Activated CD4-positive, alpha-beta memory T cell treated with anti-CD3 and anti-CD28 coated beads, Interleukin-2, amount 10 ng/mL, durations not matched to agents 7 days and 5 days (primary cell): ENCODE measurements around the gene CLEC16A. TPM values are rescaled to one million over a fixed set of nuclear protein-coding genes. Genes with fewer than 3 reads are reported as not detected.
A peak's percentile ranks its signal among the peaks of the same experiment; 100 is the strongest.

Experiments
- CTCF ChIA-PET: fragments of 350-600 bp; sonication (Branson Sonifier 250); formaldehyde crosslinking; loops from one replicate; lab custom pipeline; 2021; ENCODE audit warnings: antibody characterized with exemption, inconsistent platforms; lab: Charles Lee
- POLR2A ChIA-PET: fragments of 350-600 bp; sonication (Branson Sonifier 250); formaldehyde crosslinking; loops from one replicate; lab custom pipeline; 2021; ENCODE audit warnings: antibody characterized with exemption; lab: Charles Lee
- DNase-seq: peaks from one replicate; pipeline ENCODE4 v3.0.0-alpha.2; 2020
- H3K27ac Mint-ChIP-seq: one replicate; pipeline ENCODE4 v1.8.0; 2021; ENCODE audit warnings: mild to moderate bottlenecking, mixed read lengths
- H3K27me3 Mint-ChIP-seq: one replicate; pipeline ENCODE4 v1.8.0; 2021; ENCODE audit warnings: mixed read lengths
- H3K36me3 Mint-ChIP-seq: one replicate; pipeline ENCODE4 v1.8.0; 2021; ENCODE audit warnings: low read depth, mixed read lengths
- H3K4me1 Mint-ChIP-seq: one replicate; pipeline ENCODE4 v1.8.0; 2021; ENCODE audit warnings: mixed read lengths
- H3K4me3 Mint-ChIP-seq: one replicate; pipeline ENCODE4 v1.8.0; 2021; ENCODE audit warnings: mild to moderate bottlenecking, mixed read lengths
- H3K9me3 Mint-ChIP-seq: one replicate; pipeline ENCODE4 v1.8.0; 2021; ENCODE audit warnings: mixed read lengths
- total RNA-seq, 2 experiments: library from RNA; stranded (reverse); gene quantifications; one replicate each; pipeline ENCODE4 v1.2.3, GENCODE V29; 2021

CLEC16A gene
- total RNA-seq: 10 to 100 TPM; 30.3 to 32.4 TPM

DNA sequence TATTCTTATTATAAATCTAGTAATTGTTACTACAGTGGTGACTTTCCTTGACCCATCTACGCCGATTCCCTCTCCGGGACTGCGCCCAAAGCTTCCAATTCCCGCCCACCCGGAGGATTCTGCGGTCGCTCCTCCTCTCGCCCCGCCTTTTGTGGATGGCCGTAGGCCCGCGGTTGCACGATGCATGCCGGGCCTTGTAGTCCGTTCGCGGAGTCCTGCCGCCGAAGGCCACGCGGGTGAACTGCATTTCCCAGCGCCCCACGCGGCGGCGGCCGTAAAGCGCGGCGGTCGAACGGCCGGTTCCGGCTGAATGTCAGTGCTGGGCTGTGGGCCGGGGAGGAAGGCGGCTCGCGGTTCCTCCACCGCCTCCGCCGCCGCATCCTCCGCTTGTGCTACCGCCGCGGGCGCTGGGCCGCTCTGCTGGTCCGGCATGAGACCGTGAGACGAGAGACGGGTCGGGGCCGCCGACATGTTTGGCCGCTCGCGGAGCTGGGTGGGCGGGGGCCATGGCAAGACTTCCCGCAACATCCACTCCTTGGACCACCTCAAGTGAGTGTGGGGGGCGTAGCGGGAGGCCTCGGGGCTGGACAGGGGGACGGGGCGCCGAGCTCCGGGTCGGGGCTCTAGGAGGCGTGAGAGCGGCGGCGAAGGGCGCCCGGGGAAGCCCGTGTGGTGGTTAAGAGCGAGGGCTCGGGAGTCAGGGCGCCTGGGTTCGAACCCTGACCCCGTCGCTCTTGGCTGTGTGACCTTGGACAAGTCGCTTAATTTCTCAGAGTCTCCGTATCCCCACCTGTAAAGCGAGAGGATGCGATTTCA, at the start of gene CLEC16A:
Gene CLEC16A (plus strand): TSS at position 316 of the 816 bp plus-strand sequence. CDS start 154 bp downstream, at position 470.
- Mint-ChIP-seq H3K4me3 (peak within 1 kb of the TSS; percentile 78), H3K4me1 (peaks cover 72% of the 10 kb centered on the region), H3K27me3 (no peaks in the 10 kb centered on the region), H3K9me3 (no peaks in the 10 kb centered on the region), H3K36me3 (peaks cover 7% of the 10 kb centered on the region), H3K27ac (peak within 1 kb of the TSS; percentile 26)
- ChIA-PET POLR2A (interaction anchor here (1.0 to 2.0 kb wide), 6 partner anchors 12 to 907 kb away, joined by 3 to 11 read pairs (median 6); partner anchors contain the start of genes RSL1D1, TXNDC11 and ZC3H7A), CTCF (interaction anchor here (0.6 to 1.9 kb wide), 5 partner anchors 10 to 1034 kb away, joined by 3 to 10 read pairs (median 4); no protein-coding TSS in a partner anchor)
- DNase-seq: peak; percentile 97

GRCh38 chr16:10895053-10895946, 49.1 kb upstream of the CLEC16A start:
- Mint-ChIP-seq H3K27me3 (no peaks in the 10 kb centered on the region), H3K27ac (no peak overlapping the region), H3K36me3 (peaks cover 68% of the 10 kb centered on the region), H3K4me1 (peaks cover 21% of the 10 kb centered on the region), H3K9me3 (no peaks in the 10 kb centered on the region), H3K4me3 (no peak overlapping the region)
- POLR2A ChIA-PET: no interaction called here
- peak; percentile 42 for DNase-seq
- CTCF ChIA-PET: no interaction called here

DNA sequence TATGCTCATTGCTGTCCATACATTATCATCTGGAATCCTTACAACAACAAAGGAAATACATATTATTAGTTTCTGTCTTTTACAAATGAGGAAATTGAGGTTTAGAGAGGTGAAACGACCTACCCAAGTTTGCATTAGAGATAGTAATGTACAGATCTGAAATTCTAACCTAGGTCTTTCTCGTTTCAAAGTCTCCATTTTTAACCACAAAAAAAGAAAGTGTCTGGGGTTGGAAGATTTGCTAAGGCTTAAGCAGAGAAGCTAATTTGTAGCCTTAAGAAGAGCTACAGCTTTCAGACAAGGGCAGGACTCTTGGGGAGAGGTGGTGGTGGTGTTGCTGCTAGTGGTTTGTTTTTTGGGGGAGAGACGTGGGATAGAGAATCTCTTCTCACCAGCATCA, 48.2 kb upstream of the CLEC16A start:
- peaks cover 16% of the 10 kb centered on the region for H3K4me1 Mint-ChIP-seq
- no peak for DNase-seq
- H3K4me3 Mint-ChIP-seq: no peak overlapping the region
- no peaks in the 10 kb centered on the region for H3K9me3 Mint-ChIP-seq
- POLR2A ChIA-PET: no interaction called here
- no peak overlapping the region for H3K27ac Mint-ChIP-seq
- CTCF ChIA-PET: no interaction called here
- H3K36me3 Mint-ChIP-seq: peaks cover 70% of the 10 kb centered on the region
- H3K27me3 Mint-ChIP-seq: no peaks in the 10 kb centered on the region

DNA sequence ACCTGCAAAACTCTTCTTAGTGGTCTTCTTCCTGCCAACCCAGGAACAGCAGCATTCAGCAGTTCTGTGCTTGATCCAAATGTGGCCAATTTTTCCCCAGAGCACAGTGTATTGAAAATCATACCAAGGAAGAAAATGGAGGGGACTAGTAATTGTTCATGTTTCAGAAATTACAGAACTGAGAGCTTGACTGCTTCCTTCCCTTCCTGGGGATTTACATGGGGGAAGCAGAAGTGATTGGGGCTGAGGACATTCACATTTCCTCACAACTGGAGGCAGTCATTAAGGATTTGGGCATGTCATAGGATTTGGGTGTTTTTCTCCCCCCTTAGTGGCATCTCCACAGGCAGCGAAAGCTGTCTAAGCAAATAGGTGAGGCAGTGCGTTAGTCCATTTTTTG, 47.6 kb upstream of the CLEC16A start:
- Mint-ChIP-seq H3K4me3 (no peak overlapping the region), H3K27me3 (no peaks in the 10 kb centered on the region), H3K27ac (no peak overlapping the region), H3K36me3 (peaks cover 71% of the 10 kb centered on the region), H3K4me1 (peaks cover 11% of the 10 kb centered on the region), H3K9me3 (no peaks in the 10 kb centered on the region)
- DNase-seq: no peak
- ChIA-PET CTCF (no interaction called here), POLR2A (no interaction called here)

- Mint-ChIP-seq H3K4me1 (peaks cover 10% of the 10 kb centered on the region), H3K4me3 (no peak overlapping the region), H3K36me3 (peaks cover 74% of the 10 kb centered on the region), H3K27ac (no peak overlapping the region), H3K27me3 (no peaks in the 10 kb centered on the region), H3K9me3 (no peaks in the 10 kb centered on the region)
- no peak for DNase-seq
- ChIA-PET POLR2A (interaction anchor here (0.7 kb wide), 1 partner anchor 26 kb away, joined by 3 read pairs; no protein-coding TSS in a partner anchor), CTCF (no interaction called here)
These were observed 47.2 kb upstream of the CLEC16A start for GRCh38 chr16:10897134-10897533.

DNA sequence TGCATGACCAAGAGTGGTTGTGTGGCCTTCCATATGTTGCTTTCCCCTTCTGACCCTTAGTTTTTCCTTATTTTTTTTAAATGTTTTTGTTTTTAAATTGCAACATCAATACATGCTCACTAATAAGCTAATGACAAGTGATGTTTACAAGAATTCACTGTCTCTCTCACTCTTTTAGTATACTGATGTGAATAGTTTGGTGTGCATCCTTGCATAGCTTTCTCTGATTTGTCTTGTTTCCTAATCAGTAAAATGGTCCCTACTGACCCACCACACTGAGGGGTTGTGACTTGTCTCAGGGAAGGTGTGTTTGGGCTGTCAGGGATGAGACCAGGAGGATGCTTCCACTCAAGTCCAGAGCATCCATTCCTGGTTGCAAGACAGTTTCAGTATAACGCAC, 41.4 kb upstream of the CLEC16A start:
- Mint-ChIP-seq H3K4me1 (no peaks in the 10 kb centered on the region), H3K36me3 (peaks cover 73% of the 10 kb centered on the region), H3K9me3 (no peaks in the 10 kb centered on the region), H3K27me3 (no peaks in the 10 kb centered on the region), H3K27ac (no peak overlapping the region), H3K4me3 (no peak overlapping the region)
- DNase-seq: no peak
- ChIA-PET CTCF (interaction anchor here (0.6 kb wide), 1 partner anchor 756 kb away, joined by 3 read pairs; no protein-coding TSS in a partner anchor), POLR2A (no interaction called here)

DNA sequence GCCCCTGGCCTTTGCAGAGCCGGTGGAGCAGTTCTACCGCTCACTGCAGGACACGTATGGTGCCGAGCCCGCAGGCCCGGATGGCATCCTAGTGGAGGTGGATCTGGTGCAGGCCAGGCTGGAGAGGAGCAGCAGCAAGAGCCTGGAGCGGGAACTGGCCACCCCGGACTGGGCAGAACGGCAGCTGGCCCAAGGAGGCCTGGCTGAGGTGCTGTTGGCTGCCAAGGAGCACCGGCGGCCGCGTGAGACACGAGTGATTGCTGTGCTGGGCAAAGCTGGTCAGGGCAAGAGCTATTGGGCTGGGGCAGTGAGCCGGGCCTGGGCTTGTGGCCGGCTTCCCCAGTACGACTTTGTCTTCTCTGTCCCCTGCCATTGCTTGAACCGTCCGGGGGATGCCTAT, 37.9 kb upstream of the CLEC16A start:
- POLR2A ChIA-PET: no interaction called here
- CTCF ChIA-PET: interaction anchor here (1.5 kb wide), 1 partner anchor 13 kb away, joined by 3 read pairs; no protein-coding TSS in a partner anchor
- Mint-ChIP-seq H3K27me3 (no peaks in the 10 kb centered on the region), H3K36me3 (peaks cover 62% of the 10 kb centered on the region), H3K27ac (no peak overlapping the region), H3K4me3 (no peak overlapping the region), H3K4me1 (no peaks in the 10 kb centered on the region), H3K9me3 (no peaks in the 10 kb centered on the region)
- no peak for DNase-seq

GRCh38 chr16:10906914-10907756, 37.2 kb upstream of the CLEC16A start:
- Mint-ChIP-seq H3K27me3 (no peaks in the 10 kb centered on the region), H3K4me3 (no peak overlapping the region), H3K27ac (no peak overlapping the region), H3K4me1 (no peaks in the 10 kb centered on the region), H3K9me3 (no peaks in the 10 kb centered on the region), H3K36me3 (peaks cover 60% of the 10 kb centered on the region)
- ChIA-PET CTCF (interaction anchor here (1.0 to 1.5 kb wide), 2 partner anchors 14 to 170 kb away, joined by 3 to 4 read pairs; no protein-coding TSS in a partner anchor), POLR2A (interaction anchor here (1.2 kb wide), 1 partner anchor 31 kb away, joined by 3 read pairs; no protein-coding TSS in a partner anchor)
- no peak for DNase-seq

DNA sequence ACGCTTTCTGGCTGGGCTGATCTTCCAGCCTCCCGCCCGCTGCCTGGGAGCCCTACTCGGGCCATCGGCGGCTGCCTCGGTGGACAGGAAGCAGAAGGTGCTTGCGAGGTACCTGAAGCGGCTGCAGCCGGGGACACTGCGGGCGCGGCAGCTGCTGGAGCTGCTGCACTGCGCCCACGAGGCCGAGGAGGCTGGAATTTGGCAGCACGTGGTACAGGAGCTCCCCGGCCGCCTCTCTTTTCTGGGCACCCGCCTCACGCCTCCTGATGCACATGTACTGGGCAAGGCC, 36.7 kb upstream of the CLEC16A start:
- no peaks in the 10 kb centered on the region for H3K27me3 Mint-ChIP-seq
- H3K4me1 Mint-ChIP-seq: no peaks in the 10 kb centered on the region
- POLR2A ChIA-PET: interaction anchor here (1.2 kb wide), 1 partner anchor 32 kb away, joined by 3 read pairs; no protein-coding TSS in a partner anchor
- peaks cover 54% of the 10 kb centered on the region for H3K36me3 Mint-ChIP-seq
- CTCF ChIA-PET: interaction anchor here (1.0 kb wide), 1 partner anchor 170 kb away, joined by 4 read pairs; no protein-coding TSS in a partner anchor
- no peak for DNase-seq
- no peaks in the 10 kb centered on the region for H3K9me3 Mint-ChIP-seq
- H3K4me3 Mint-ChIP-seq: no peak overlapping the region
- H3K27ac Mint-ChIP-seq: no peak overlapping the region

- ChIA-PET CTCF (interaction anchor here (0.6 kb wide), 1 partner anchor 576 kb away, joined by 3 read pairs; no protein-coding TSS in a partner anchor), POLR2A (no interaction called here)
- DNase-seq: no peak
- no peaks in the 10 kb centered on the region for H3K9me3 Mint-ChIP-seq
- H3K36me3 Mint-ChIP-seq: peaks cover 39% of the 10 kb centered on the region
- H3K4me1 Mint-ChIP-seq: peaks cover 7% of the 10 kb centered on the region
- no peak overlapping the region for H3K27ac Mint-ChIP-seq
- H3K4me3 Mint-ChIP-seq: no peak overlapping the region
- H3K27me3 Mint-ChIP-seq: no peaks in the 10 kb centered on the region
These were observed 33.1 kb upstream of the CLEC16A start for GRCh38 chr16:10911267-10911666.

DNA sequence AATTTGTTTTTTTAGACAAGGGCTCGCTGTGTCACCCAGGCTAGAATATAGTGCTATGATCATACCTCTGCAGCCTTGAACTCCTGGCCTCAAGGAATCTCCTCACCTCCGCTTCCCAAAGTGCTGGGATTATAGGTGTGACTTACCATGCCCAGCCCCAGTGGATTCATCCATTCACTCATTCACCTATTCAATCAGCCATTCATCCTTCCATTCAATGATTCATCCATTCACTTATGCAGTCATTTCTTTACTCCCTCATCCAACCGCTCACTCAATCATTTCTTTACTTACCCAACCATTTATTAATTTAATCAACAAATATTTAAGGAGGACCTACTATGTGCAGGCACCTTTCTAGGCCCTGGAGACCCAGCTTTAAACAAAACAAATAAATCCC, 27.8 kb upstream of the CLEC16A start:
- peak overlapping the region; percentile 29 for H3K27ac Mint-ChIP-seq
- DNase-seq: no peak
- H3K4me3 Mint-ChIP-seq: no peak overlapping the region
- ChIA-PET CTCF (interaction anchor here (0.7 to 6.1 kb wide), 5 partner anchors 38 to 402 kb away, joined by 3 to 39 read pairs (median 3); partner anchors contain the start of gene NUBP1), POLR2A (interaction anchor here (0.8 to 2.0 kb wide), 4 partner anchors 10 to 172 kb away, joined by 3 to 6 read pairs (median 4); partner anchors contain the start of gene NUBP1)
- no peaks in the 10 kb centered on the region for H3K27me3 Mint-ChIP-seq
- peaks cover 13% of the 10 kb centered on the region for H3K4me1 Mint-ChIP-seq
- no peaks in the 10 kb centered on the region for H3K9me3 Mint-ChIP-seq
- H3K36me3 Mint-ChIP-seq: peaks cover 41% of the 10 kb centered on the region
